Measurements from ENCODE around the gene KRTAP21-1. TPM values are rescaled to one million over a fixed set of nuclear protein-coding genes. Genes with fewer than 3 reads are reported as not detected.

KRTAP21-1 gene
- total and polyA plus RNA-seq, 2 of the 8 experiments (the other 6 are each of a cell fraction or from before 2014, with no cell fraction given), result not detected

GRCh38 chr21:30713766-30714165, 41.5 kb downstream of the KRTAP21-1 start (continued):
- no peak for TF ChIP-seq SP4 (IDR thresholded peaks at IDR 0.05; ENCODE audit: low read length)
- no peak for TF ChIP-seq NRF1 (IDR thresholded peaks at IDR 0.05; ENCODE audit: low read depth, low read length)

All from H1 (cell line).